Neutrophil (primary cell): Measurements from ENCODE around the gene GRK4.

ENCODE experiments used
- H3K27ac ChIP-seq: fragments of 200-600 bp; sonication (generic); 2 replicates; pipeline ENCODE4 v1.5.1; 2016; ENCODE audit warnings: mild to moderate bottlenecking, moderate library complexity
- H3K27me3 ChIP-seq: fragments of 200-600 bp; sonication (generic); 2 replicates; pipeline ENCODE4 v1.6.0; 2016; ENCODE audit warnings: mild to moderate bottlenecking
- H3K36me3 ChIP-seq: fragments of 200-600 bp; sonication (generic); 2 replicates; pipeline ENCODE4 v1.5.1; 2017
- H3K4me1 ChIP-seq, 2 experiments: fragments of 200-600 bp in 1 of 2; sonication (generic) in 1 of 2; 1 replicate in 1 of 2; 2 replicates in 1 of 2; pipeline versions ENCODE4 v1.5.1 to v1.6.1; 2013 to 2016; ENCODE audit warnings: low read depth in 1 of 2, low read length in 1 of 2, mild to moderate bottlenecking in 1 of 2, moderate library complexity in 1 of 2; ENCODE audit not compliant: control insufficient read depth in 1 of 2, insufficient read depth in 1 of 2
- H3K4me3 ChIP-seq, 2 experiments: fragments of 200-600 bp in 1 of 2; sonication (generic) in 1 of 2; 1 replicate in 1 of 2; 2 replicates in 1 of 2; pipeline ENCODE4 v1.5.1; 2013 to 2016; ENCODE audit warnings: low read depth in 1 of 2, low read length in 1 of 2, mild to moderate bottlenecking in 1 of 2, moderate library complexity in 1 of 2
- H3K9me3 ChIP-seq: fragments of 200-600 bp; sonication (generic); 2 replicates; pipeline ENCODE4 v1.5.1; 2016
- CTCF ChIP-seq: fragments of 200-600 bp; sonication (generic); IDR thresholded peaks from 2 replicates; pipeline ENCODE4 v1.5.1; 2016; ENCODE audit warnings: antibody characterized with exemption

The GRK4 gene

GRCh38 chr4:3060946-3061345 lies 97.6 kb downstream of the GRK4 start:
- H3K27me3 ChIP-seq: no peaks in the 10 kb centered on the region
- H3K4me1 ChIP-seq: peaks cover 33 to 36% of the 10 kb centered on the region in 2 experiments
- no peak overlapping the region for H3K4me3 ChIP-seq
- no peak for TF ChIP-seq CTCF
- no peaks in the 10 kb centered on the region for H3K9me3 ChIP-seq
- peak overlapping the region; percentile 79 for H3K27ac ChIP-seq
- H3K36me3 ChIP-seq: no peaks in the 10 kb centered on the region

GRCh38 chr4:3062471-3062870 lies 99.1 kb downstream of the GRK4 start:
- Histone ChIP-seq H3K4me3 (no peak overlapping the region), H3K4me1 (peaks cover 33 to 36% of the 10 kb centered on the region in 2 experiments), H3K27me3 (no peaks in the 10 kb centered on the region), H3K27ac (no peak overlapping the region), H3K36me3 (no peaks in the 10 kb centered on the region), H3K9me3 (no peaks in the 10 kb centered on the region)
- no peak for TF ChIP-seq CTCF

GRCh38 chr4:3065551-3065950 lies 102.2 kb downstream of the GRK4 start:
- Histone ChIP-seq H3K4me1 (peaks cover 8 to 9% of the 10 kb centered on the region in 2 experiments), H3K36me3 (no peaks in the 10 kb centered on the region), H3K27ac (no peak overlapping the region), H3K9me3 (no peaks in the 10 kb centered on the region), H3K27me3 (no peaks in the 10 kb centered on the region), H3K4me3 (no peak overlapping the region)
- TF ChIP-seq CTCF: no peak

- Histone ChIP-seq H3K4me3 (no peak overlapping the region), H3K9me3 (no peaks in the 10 kb centered on the region), H3K27me3 (no peaks in the 10 kb centered on the region), H3K36me3 (no peaks in the 10 kb centered on the region), H3K27ac (no peak overlapping the region), H3K4me1 (no peaks in the 10 kb centered on the region)
- no peak for TF ChIP-seq CTCF
Measured at GRCh38 chr4:3066836-3067400, 103.5 kb downstream of the GRK4 start.

GRCh38 chr4:3067473-3068001 lies 104.2 kb downstream of the GRK4 start:
- no peaks in the 10 kb centered on the region for H3K36me3 ChIP-seq
- H3K27ac ChIP-seq: no peak overlapping the region
- H3K27me3 ChIP-seq: no peaks in the 10 kb centered on the region
- H3K4me3 ChIP-seq: no peak overlapping the region
- no peaks in the 10 kb centered on the region for H3K9me3 ChIP-seq
- H3K4me1 ChIP-seq: no peaks in the 10 kb centered on the region
- no peak for TF ChIP-seq CTCF
